Measurements from ENCODE around the gene EGR2.

- TF ChIP-seq CTCF (IDR thresholded peaks at IDR 0.05), result no peak
- no peak for TF ChIP-seq MXI1 (IDR thresholded peaks at IDR 0.05; ENCODE audit: low read depth, low read length)
- no peak for TF ChIP-seq POLR2AphosphoS5 (IDR thresholded peaks at IDR 0.05; ENCODE audit: low read depth, low read length)
- TF ChIP-seq TAF1 (IDR thresholded peaks at IDR 0.05; ENCODE audit: borderline replicate concordance, low read depth, low read length), result no peak
- no peak for TF ChIP-seq EZH2phosphoT487 (IDR thresholded peaks at IDR 0.05; ENCODE audit: borderline replicate concordance, low read depth)
- TF ChIP-seq ELF1 (IDR thresholded peaks at IDR 0.05), result no peak
- no peak for TF ChIP-seq RAD21 (IDR thresholded peaks at IDR 0.05; ENCODE audit: low read length)
- no peak for TF ChIP-seq SMC3 (IDR thresholded peaks at IDR 0.05; ENCODE audit: low read depth, low read length)
These were observed 53.0 kb downstream of the EGR2 start for GRCh38 chr10:62763155-62763554.

Data from SK-N-SH (cell line).